Right lobe of liver (tissue), 6 donors: ENCODE measurements around the gene LRTM2. TPM values are rescaled to one million over a fixed set of nuclear protein-coding genes. Genes with fewer than 3 reads are reported as not detected.
A peak's percentile ranks its signal among the peaks of the same experiment; 100 is the strongest.

ENCODE experiments used
- ATAC-seq, 4 donors: fragments of 200-7000 bp; cut with Tn5 transposase; one replicate each; pipeline ENCODE4 v1.9.1; 2020; ENCODE audit warnings: mild to moderate bottlenecking in 4 of 4, moderate library complexity in 4 of 4
- DNase-seq, 3 donors: peaks; one replicate each; pipeline ENCODE4 v3.0.0-alpha.2; 2020
- H3K27ac ChIP-seq, 3 donors: fragments of 200-600 bp; one replicate each; pipeline ENCODE4 v1.8.0; 2022
- H3K27me3 ChIP-seq, 2 donors: fragments of 200-600 bp; one replicate each; pipeline ENCODE4 v1.8.0; 2022
- H3K36me3 ChIP-seq, 4 donors: fragments of 200-600 bp; sonication (generic) in 1 of 4; one replicate each; pipeline versions ENCODE4 v1.5.1 to v1.8.0; 2017 to 2022; ENCODE audit warnings: control low read depth in 1 of 4
- H3K4me1 ChIP-seq, 4 donors: fragments of 200-600 bp; sonication (generic) in 1 of 4; one replicate each; pipeline versions ENCODE4 v1.5.1 to v1.8.0; 2017 to 2022; ENCODE audit warnings: control low read depth in 1 of 4
- H3K4me3 ChIP-seq, 3 donors: fragments of 200-600 bp; one replicate each; pipeline ENCODE4 v1.8.0; 2022
- H3K9me3 ChIP-seq, 4 donors: fragments of 200-600 bp; sonication (generic) in 1 of 4; one replicate each; pipeline versions ENCODE4 v1.5.1 to v1.8.0; 2017 to 2022; ENCODE audit warnings: control low read depth in 1 of 4
- POLR2A ChIP-seq: fragments of 450-650 bp; IDR thresholded peaks from one replicate; pipeline ENCODE4 v1.6.1; 2017; ENCODE audit warnings: antibody characterized with exemption, mild to moderate bottlenecking
- WGBS: methylation state at CpG from one replicate; pipeline ENCODE4 v1.1.6; 2018; ENCODE audit warnings: low coverage, low lambda C conversion rate; ENCODE audit not compliant: insufficient coverage; ENCODE audit errors: missing lambda C conversion rate; 5-methylcytosine and 5-hydroxymethylcytosine counted together
- intact Hi-C, 2 donors: fragments of 100-400 bp; cut with DNase I; formaldehyde crosslinking; loops; one replicate each; pipeline versions ENCODE4 v1.11.2 to v1.14.1; 2022
- total RNA-seq, 6 experiments: library from RNA; depleted of rRNA in 2 of 6; stranded (reverse); fragments of >200 nt in 2 of 6; fragmentation: NEBNext Ultra II Directional in 3 of 6; extraction: Animal tissue kit (Norgen Biotek cat#: 25700) in 3 of 6; gene quantifications; one replicate each; pipeline versions ENCODE4 v1.1.0 to v1.2.4, GENCODE V29; 2016 to 2023
- TF ChIP-seq, protein P1 (sequence below), 4 donors: fragments of 200-600 bp in 3 of 4; fragments of 450-650 bp in 1 of 4; IDR thresholded peaks; one replicate each; pipeline versions ENCODE4 v1.5.1 to v1.8.0; 2016 to 2022; ENCODE audit warnings: antibody characterized with exemption in 4 of 4, mild to moderate bottlenecking in 2 of 4
- donor health status: DM: no; HTN: yes; CAD: no.
- donor health status: DM: no; HTN: no; CAD: no.
- donor health status: DM: no; HTN: no; CAD: no.
- donor health status: DM: no; HTN: yes; CAD: no.
- donor health status: DM: no; HTN: yes; CAD: no.

Gene LRTM2
- total RNA-seq, 6 experiments from 2014 or later = not detected

- no peak for TF ChIP-seq POLR2A
- H3K27me3 ChIP-seq = no peaks in the 10 kb centered on the region
- ATAC-seq (no peak), DNase-seq (no peak)
- intact Hi-C loops = no loop called here
- no peaks in the 10 kb centered on the region for H3K36me3 ChIP-seq
- no peaks in the 10 kb centered on the region for H3K9me3 ChIP-seq
- no peaks in the 10 kb centered on the region for H3K4me1 ChIP-seq
- no peak overlapping the region for H3K27ac ChIP-seq
- H3K4me3 ChIP-seq = no peak overlapping the region
- WGBS = 70% methylated on average over 4 of the region's 6 CpGs
Observed at GRCh38 chr12:1872001-1872400, 51.6 kb downstream of the LRTM2 start.

DNA sequence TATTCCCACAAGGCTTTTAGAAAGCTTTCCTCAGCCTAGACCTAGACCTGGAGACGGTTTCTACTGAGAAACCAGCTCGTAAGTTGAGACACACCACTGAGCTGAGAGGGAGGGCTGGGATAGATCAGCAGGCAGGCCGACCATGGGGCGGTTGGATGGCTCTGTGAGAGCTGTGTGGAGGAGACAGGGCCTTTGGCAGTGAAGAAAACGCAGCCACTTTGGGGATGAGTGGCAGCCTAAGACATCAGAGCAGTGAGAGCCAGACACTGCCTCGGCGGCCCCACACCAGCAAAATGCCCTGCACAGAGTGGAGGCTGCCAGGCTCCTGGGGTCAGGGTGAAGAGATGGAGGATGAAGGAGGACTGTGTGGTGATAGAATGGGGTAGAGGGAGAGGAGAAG, 52.1 kb downstream of the LRTM2 start:
- no peaks in the 10 kb centered on the region for H3K4me1 ChIP-seq
- H3K36me3 ChIP-seq = no peaks in the 10 kb centered on the region
- H3K27me3 ChIP-seq = no peaks in the 10 kb centered on the region
- 82% methylated on average over 5 of the region's 7 CpGs for WGBS
- ATAC-seq (no peak), DNase-seq (peak in 1 of 3 donors; percentile 24)
- H3K27ac ChIP-seq = no peak overlapping the region
- intact Hi-C loops = no loop called here
- H3K9me3 ChIP-seq = no peaks in the 10 kb centered on the region
- TF ChIP-seq POLR2A = no peak
- TF ChIP-seq, protein P1, sequence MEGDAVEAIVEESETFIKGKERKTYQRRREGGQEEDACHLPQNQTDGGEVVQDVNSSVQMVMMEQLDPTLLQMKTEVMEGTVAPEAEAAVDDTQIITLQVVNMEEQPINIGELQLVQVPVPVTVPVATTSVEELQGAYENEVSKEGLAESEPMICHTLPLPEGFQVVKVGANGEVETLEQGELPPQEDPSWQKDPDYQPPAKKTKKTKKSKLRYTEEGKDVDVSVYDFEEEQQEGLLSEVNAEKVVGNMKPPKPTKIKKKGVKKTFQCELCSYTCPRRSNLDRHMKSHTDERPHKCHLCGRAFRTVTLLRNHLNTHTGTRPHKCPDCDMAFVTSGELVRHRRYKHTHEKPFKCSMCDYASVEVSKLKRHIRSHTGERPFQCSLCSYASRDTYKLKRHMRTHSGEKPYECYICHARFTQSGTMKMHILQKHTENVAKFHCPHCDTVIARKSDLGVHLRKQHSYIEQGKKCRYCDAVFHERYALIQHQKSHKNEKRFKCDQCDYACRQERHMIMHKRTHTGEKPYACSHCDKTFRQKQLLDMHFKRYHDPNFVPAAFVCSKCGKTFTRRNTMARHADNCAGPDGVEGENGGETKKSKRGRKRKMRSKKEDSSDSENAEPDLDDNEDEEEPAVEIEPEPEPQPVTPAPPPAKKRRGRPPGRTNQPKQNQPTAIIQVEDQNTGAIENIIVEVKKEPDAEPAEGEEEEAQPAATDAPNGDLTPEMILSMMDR (IDR thresholded peaks at IDR 0.05) = no peak
- H3K4me3 ChIP-seq = no peak overlapping the region

- TF ChIP-seq POLR2A = no peak
- TF ChIP-seq, protein P1 (IDR thresholded peaks at IDR 0.05) = no peak
- Histone ChIP-seq H3K4me3 (no peak overlapping the region), H3K9me3 (no peaks in the 10 kb centered on the region), H3K36me3 (no peaks in the 10 kb centered on the region), H3K27me3 (no peaks in the 10 kb centered on the region), H3K4me1 (no peaks in the 10 kb centered on the region), H3K27ac (no peak overlapping the region)
- ATAC-seq (no peak), DNase-seq (peak in 1 of 3 donors; percentile 22)
- 52% methylated on average over 2 of the region's 5 CpGs for WGBS
- intact Hi-C loops = no loop called here
Observed at GRCh38 chr12:1873531-1874510, 53.5 kb downstream of the LRTM2 start.

DNA sequence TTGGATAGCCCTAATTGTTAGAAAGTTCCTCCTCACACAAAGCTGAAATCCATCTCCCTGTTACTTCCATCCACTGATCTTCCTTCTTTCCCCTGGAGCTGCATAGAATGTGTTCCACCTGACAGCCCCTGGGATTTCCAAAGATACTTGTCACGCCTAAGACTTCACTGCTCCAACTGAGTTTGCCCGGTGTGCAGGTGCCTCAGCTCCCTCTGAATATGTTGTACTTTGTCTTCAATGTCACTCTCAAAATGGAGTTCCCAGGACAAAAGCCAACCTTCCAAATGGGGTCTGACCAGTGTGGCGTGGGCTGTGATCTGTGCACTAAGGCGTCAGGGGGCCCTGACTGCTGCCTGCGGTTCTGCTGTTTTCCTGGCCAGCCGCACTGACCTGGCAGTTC, 55.2 kb downstream of the LRTM2 start:
- Histone ChIP-seq H3K27ac (no peak overlapping the region), H3K4me3 (no peak overlapping the region), H3K27me3 (no peaks in the 10 kb centered on the region), H3K36me3 (no peaks in the 10 kb centered on the region), H3K4me1 (no peaks in the 10 kb centered on the region), H3K9me3 (no peaks in the 10 kb centered on the region)
- ATAC-seq = no peak
- no peak for DNase-seq
- TF ChIP-seq, protein P1 (IDR thresholded peaks at IDR 0.05) = no peak
- TF ChIP-seq POLR2A = no peak
- intact Hi-C loops = no loop called here
- no CpG with 5 or more reads among the region's 6 CpGs for WGBS

- H3K27me3 ChIP-seq = no peaks in the 10 kb centered on the region
- H3K27ac ChIP-seq = no peak overlapping the region
- 46% methylated on average over 3 of the region's 3 CpGs for WGBS
- TF ChIP-seq, protein P1 (IDR thresholded peaks at IDR 0.05) = no peak
- no peak for TF ChIP-seq POLR2A
- no peaks in the 10 kb centered on the region for H3K9me3 ChIP-seq
- intact Hi-C loops = no loop called here
- H3K4me1 ChIP-seq = no peaks in the 10 kb centered on the region
- ATAC-seq (no peak), DNase-seq (no peak)
- H3K4me3 ChIP-seq = no peak overlapping the region
- no peaks in the 10 kb centered on the region for H3K36me3 ChIP-seq
Observed at GRCh38 chr12:1876086-1876485, 55.7 kb downstream of the LRTM2 start.
